Peyer's patch (tissue), 4 donors: Measurements from ENCODE around the gene ATOH8. TPM values are rescaled to one million over a fixed set of nuclear protein-coding genes. Genes with fewer than 3 reads are reported as not detected.

Source experiments
- DNase-seq, 3 donors: peaks; one replicate each; pipeline ENCODE4 v3.0.0-alpha.2; 2017 to 2019
- H3K27ac ChIP-seq, 4 donors: fragments of 200-600 bp; sonication (generic); one replicate each; pipeline ENCODE4 v1.5.1; 2016 to 2019
- H3K27me3 ChIP-seq, 2 donors: fragments of 200-600 bp; sonication (generic); one replicate each; pipeline ENCODE4 v1.5.1; 2019
- H3K36me3 ChIP-seq, 3 donors: fragments of 200-600 bp; sonication (generic); one replicate each; pipeline ENCODE4 v1.5.1; 2016 to 2019
- H3K4me1 ChIP-seq, 4 donors: fragments of 200-600 bp; sonication (generic); one replicate each; pipeline ENCODE4 v1.5.1; 2016 to 2019
- H3K4me3 ChIP-seq, 4 donors: fragments of 200-600 bp; sonication (generic); 1 replicate in 3 of 4; 2 replicates in 1 of 4; pipeline ENCODE4 v1.5.1; 2016 to 2019; ENCODE audit warnings: mild to moderate bottlenecking in 1 of 4
- H3K9me3 ChIP-seq, 4 donors: fragments of 200-600 bp; sonication (generic); one replicate each; pipeline ENCODE4 v1.5.1; 2016 to 2019; ENCODE audit warnings: mild to moderate bottlenecking in 1 of 4
- CTCF ChIP-seq, 6 experiments: fragments of 450-650 bp in 4 of 6; fragments of 200-600 bp in 2 of 6; sonication (generic) in 1 of 6; IDR thresholded peaks; one replicate each; pipeline ENCODE4 v1.5.1; 2017 to 2019; ENCODE audit warnings: antibody characterized with exemption in 6 of 6, mild to moderate bottlenecking in 3 of 6, moderate library complexity in 1 of 6
- POLR2A ChIP-seq, 2 donors: fragments of 450-650 bp; IDR thresholded peaks; one replicate each; pipeline ENCODE4 v1.5.1; 2017; ENCODE audit warnings: antibody characterized with exemption in 2 of 2, mild to moderate bottlenecking in 2 of 2, moderate library complexity in 2 of 2
- total RNA-seq, 4 donors: library from RNA; depleted of rRNA; stranded (reverse); fragments of >200 nt; gene quantifications; one replicate each; pipeline ENCODE4 v1.1.0, GENCODE V29; 2016

The ATOH8 gene
- total RNA-seq, 4 donors from 2014 or later = 5.3 to 35.5 (median 13.9) TPM

DNA sequence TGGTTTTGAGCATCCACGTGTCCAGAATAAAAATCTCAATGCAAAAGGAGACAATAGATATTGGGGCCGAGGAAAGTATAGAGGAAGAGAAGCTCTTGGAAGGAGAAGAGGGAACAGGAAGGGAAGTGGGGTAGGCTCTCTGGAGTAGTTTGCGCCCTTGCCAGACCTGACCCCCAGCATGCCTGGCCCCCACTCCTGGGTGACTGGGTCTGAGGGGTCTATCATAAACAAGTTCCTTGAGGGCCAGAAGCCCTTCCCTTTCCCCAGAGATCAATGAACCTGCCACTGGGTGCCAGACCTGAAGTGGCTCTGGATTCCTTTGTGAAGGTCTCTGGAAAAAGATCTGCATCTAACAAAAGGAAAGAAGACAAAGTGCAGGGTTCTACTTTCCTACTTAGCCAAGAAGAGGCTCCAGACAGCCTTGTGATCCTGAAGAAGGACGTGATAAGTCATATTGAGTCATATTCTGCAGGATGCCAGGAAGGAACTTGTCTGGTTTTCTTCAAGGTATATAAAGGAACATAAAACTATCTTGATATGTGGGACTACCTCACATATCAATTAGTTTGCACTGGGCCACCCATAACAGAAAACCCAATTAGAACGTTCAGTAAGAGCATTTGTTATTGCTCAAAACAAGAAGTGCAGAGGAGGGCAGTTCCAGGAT lies 18.7 kb upstream of the ATOH8 start:
- H3K36me3 ChIP-seq = no peaks in the 10 kb centered on the region
- no peak overlapping the region for H3K27ac ChIP-seq
- no peaks in the 10 kb centered on the region for H3K4me1 ChIP-seq
- H3K4me3 ChIP-seq = no peak overlapping the region
- TF ChIP-seq POLR2A (IDR thresholded peaks at IDR 0.05) = no peak
- no peak for TF ChIP-seq CTCF (IDR thresholded peaks at IDR 0.05)
- H3K27me3 ChIP-seq = no peaks in the 10 kb centered on the region
- no peaks in the 10 kb centered on the region for H3K9me3 ChIP-seq
- no peak for DNase-seq

DNA sequence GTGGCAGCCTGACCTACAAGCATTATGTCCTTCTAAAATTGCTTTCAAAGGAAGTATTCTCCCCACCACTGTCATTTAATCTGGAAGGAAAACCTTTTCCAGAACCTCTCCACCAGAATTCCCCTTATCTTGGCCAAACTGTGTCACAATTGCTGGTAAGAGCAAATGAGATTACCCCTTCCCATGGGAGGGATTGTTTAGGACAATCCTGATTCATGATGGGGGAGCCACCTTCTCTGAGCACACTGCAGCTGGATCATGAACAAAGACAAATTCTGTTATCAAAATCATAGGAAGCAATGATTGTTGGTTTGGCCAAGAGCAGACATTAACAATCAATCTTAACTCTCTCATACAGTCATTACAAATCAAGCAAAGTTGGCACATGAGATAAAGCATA lies 18.1 kb upstream of the ATOH8 start:
- no peak for DNase-seq
- no peaks in the 10 kb centered on the region for H3K4me1 ChIP-seq
- H3K27ac ChIP-seq = no peak overlapping the region
- TF ChIP-seq POLR2A (IDR thresholded peaks at IDR 0.05) = no peak
- no peak for TF ChIP-seq CTCF (IDR thresholded peaks at IDR 0.05)
- no peaks in the 10 kb centered on the region for H3K9me3 ChIP-seq
- H3K27me3 ChIP-seq = no peaks in the 10 kb centered on the region
- no peaks in the 10 kb centered on the region for H3K36me3 ChIP-seq
- H3K4me3 ChIP-seq = no peak overlapping the region

DNA sequence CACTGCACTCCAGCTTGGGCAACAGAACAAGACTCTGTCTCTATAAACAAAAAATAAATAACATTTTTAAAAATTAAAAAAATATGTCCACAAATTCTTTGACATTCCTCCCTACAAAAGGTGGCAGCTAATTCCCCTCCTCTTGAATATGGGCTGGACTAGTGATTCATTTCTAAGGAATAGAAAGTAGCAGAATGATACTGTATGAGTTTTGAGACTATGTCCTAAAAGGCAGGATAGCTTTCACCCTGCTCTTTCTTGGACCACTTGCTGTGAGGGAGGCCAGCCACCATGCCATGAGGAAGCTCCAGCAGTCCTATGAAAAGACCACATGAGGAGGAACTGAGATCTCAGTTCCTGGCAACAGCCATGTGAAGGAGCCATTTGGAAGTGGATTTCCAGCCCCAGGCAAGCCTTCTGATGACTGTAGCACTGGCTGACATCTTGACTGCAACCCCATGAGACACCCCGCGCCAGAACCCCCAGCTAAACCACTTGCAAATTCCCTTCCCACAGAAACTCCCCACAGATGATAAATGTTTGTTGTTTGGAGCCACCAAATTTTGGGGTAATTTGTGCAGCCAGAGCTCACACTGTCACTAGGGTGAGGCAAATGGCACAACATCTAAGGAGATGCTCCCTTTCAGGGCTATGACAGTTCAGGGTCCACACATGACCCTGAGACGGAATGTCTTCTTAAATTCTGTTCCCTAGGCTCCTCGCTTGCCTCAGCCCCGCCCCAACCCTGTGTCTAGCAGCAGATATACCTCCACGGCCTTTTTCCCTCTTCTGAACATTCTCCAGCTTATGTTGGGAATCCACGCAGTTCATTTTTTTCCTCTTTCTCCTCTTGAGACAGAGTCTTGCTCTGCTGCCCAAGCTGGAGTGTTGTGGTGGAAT lies 17.1 kb upstream of the ATOH8 start:
- H3K27ac ChIP-seq = peak overlapping the region in 2 of 4 donors; percentile 52 to 70
- H3K4me1 ChIP-seq = peaks cover 0 to 1% (median 0%) of the 10 kb centered on the region in 4 donors
- H3K27me3 ChIP-seq = no peaks in the 10 kb centered on the region
- no peaks in the 10 kb centered on the region for H3K36me3 ChIP-seq
- no peak overlapping the region for H3K4me3 ChIP-seq
- TF ChIP-seq CTCF (IDR thresholded peaks at IDR 0.05) (no peak), POLR2A (IDR thresholded peaks at IDR 0.05) (no peak)
- no peak for DNase-seq
- H3K9me3 ChIP-seq = no peaks in the 10 kb centered on the region

- no peaks in the 10 kb centered on the region for H3K36me3 ChIP-seq
- H3K4me3 ChIP-seq = no peak overlapping the region
- peak overlapping the region; percentile 32 to 70 (median 59) for H3K27ac ChIP-seq
- peaks cover 0 to 9% (median 0%) of the 10 kb centered on the region in 4 donors for H3K4me1 ChIP-seq
- DNase-seq = peak in 1 of 3 donors; percentile 80
- no peaks in the 10 kb centered on the region for H3K9me3 ChIP-seq
- H3K27me3 ChIP-seq = no peaks in the 10 kb centered on the region
- TF ChIP-seq CTCF (IDR thresholded peaks at IDR 0.05) (no peak), POLR2A (IDR thresholded peaks at IDR 0.05) (no peak)
Measured at GRCh38 chr2:85737481-85737880, 16.3 kb upstream of the ATOH8 start.

DNA sequence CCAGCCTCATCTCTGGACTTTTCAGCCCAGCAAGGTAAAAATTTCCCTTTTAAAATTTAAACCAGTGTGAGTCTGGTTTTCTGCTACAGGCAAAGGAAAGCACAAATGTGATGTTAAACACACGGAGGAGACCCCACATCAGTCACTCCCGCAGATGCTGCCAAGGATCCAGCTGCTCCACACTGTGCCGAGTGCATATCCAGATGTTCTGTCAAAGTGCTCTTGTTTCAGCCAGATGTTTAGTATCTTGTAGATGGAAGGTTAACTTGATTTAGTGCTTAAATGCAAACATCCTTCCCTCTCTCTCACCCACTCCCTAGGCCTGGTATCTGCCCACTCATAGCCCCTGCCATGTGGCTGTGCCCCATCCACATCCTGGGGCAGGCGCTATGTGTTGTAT lies 15.8 kb upstream of the ATOH8 start:
- TF ChIP-seq CTCF (IDR thresholded peaks at IDR 0.05) (no peak), POLR2A (IDR thresholded peaks at IDR 0.05) (no peak)
- no peaks in the 10 kb centered on the region for H3K36me3 ChIP-seq
- H3K27me3 ChIP-seq = no peaks in the 10 kb centered on the region
- no peak for DNase-seq
- peaks cover 0 to 14% (median 3%) of the 10 kb centered on the region in 4 donors for H3K4me1 ChIP-seq
- H3K9me3 ChIP-seq = no peaks in the 10 kb centered on the region
- peak overlapping the region; percentile 32 to 70 (median 59) for H3K27ac ChIP-seq
- no peak overlapping the region for H3K4me3 ChIP-seq
